GM19043 (cell line): ENCODE measurements around the gene RPL36.

ENCODE experiments used
- ATAC-seq: cut with Tn5 transposase; IDR thresholded peaks from one replicate; pipeline ENCODE4 v1.9.1; 2021; ENCODE audit warnings: low read depth; ENCODE audit not compliant: unreplicated experiment

Gene RPL36

GRCh38 chr19:5673752-5674151, 16.3 kb upstream of the RPL36 start:
- no peak for ATAC-seq

DNA sequence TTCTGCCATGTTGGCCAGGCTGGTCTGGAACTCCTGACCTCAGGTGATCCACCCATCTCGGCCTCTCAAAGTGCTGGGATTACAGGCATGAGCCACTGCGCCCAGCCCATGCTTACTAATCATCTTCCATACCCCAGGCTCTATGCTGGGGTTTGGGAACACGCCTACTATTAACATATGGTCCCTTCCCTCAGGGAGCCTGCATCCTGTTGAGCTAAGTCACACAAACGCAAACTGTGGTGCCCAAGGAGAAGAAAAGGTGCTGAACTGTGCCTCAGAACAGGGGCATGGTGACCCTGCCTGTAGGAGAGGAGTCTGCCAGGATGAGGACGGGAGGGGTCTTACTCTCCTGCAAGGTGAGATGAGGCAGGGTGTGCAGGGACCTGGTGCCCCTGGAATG, 15.4 kb upstream of the RPL36 start:
- ATAC-seq = no peak

DNA sequence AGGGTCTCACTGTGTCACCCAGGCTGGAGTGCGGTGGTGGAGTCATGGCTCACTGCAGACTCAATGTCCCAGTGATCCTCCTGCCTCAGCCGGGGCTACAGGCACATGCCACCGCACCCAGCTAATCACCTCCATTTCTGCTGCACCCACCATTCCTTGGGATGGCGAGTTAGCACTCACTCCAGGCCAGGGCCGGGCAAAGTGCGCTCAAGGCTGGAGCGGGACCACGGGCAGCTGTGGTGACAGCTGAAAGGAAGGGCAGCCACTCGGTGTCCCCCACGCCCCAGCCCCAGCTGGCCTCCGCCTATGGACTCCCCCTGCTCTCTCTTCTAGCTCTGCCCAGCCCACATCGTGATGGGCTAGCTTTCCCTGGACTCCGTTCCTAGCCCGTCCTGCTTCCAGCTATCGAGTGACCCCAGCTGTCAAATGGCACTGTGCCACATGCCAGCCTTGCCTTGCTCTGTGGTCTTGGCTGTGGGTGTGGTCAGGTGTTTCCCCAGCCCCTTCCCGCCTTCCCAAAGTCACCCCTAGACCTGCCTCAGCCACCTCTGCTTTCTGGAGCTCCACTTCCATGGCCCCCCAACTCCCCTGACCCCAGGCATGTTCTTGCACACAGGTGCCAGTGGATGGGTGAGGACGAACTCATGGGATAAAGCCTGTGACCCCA, 13.9 kb upstream of the RPL36 start:
- no peak for ATAC-seq

GRCh38 chr19:5676772-5677105, 13.4 kb upstream of the RPL36 start:
- ATAC-seq = no peak

- no peak for ATAC-seq
These were observed 13.0 kb upstream of the RPL36 start for GRCh38 chr19:5677136-5677535.

DNA sequence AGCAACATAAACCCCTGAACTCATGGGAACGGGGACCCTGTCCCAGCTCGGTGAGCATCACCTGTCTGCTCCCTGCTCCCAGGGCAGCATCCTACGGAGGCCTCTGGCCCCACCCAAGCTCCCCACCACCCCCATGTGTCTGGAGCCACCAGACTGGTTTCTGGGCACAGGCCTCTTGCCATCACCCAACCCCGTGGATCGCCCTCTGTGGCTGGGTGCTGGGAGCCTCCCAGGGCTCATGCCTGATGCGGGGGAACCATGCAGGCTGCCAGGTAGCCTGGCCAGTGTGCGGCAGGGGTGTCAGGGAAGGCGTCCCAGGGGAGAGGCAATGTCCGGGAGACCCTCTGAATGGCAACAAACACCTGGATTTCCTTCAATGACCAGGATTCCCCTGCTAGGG, 12.5 kb upstream of the RPL36 start:
- no peak for ATAC-seq

DNA sequence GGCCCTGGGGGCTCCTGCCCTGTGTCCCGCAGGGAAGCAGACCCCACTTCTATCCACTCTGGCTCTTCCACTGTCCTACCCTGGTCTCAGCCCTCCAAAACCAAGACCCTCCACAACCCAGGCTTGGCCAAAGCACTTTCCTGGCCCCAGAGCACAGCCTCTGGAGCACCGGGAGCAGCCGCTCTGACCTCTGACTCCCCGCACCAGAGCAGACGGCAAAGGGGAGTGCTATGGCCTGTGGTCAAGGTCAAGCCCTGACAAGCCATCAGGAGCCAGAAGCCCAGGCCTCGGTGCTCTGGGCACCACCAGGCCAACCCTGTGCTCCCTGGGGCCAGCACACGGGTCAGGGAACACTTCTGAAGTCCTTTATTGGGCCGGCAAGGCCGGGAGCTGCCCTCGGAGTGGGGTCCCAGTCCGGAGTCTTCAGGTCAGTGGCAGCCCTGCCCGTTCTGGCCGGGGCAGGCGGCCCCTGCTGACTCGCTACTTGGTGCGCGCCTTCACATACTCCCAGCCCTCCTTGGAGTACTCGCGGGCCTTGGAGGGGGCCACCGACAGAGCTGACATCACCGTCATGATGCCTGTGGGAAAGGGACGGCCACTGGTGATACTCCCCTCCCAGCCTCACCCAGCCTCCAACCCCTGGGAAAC, 11.9 kb upstream of the RPL36 start:
- no peak for ATAC-seq

DNA sequence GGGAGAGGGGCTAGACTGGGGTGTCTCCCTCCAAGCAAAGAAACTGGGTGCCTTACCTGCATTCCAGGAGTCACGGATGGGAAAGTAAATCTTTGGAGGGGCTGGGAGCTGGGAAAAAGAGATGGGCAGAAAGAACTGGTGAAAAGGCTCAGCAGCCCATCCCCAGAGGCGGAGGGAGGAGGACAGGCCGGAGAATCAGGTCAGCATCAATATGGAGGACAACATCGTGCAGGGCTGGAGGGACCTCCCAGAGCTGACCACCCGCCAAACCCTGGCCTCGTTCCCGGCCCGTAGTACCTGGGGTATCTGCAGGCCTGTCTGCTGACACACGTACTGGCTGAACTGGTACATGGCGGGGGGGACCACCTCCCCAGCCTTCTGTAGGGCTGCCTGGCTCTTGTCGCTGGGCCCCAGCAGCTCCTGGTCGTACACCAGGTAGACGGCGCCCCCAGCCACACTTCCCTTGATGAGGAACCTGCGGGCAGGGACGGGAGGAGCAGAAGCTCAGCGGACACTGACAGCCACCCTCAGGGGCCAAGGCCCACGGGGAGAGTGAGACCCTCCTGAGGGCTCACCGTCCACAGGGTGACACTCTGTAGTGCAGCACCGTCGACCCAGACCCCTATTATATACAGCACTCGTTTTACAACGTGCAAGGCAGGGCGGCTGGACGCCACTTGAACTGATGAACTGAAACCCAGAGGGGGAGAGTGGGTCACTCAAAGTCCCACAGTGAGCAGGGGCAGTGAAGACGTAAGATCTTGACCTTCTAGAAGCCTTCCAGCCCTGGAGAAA, 10.6 kb upstream of the RPL36 start:
- no peak for ATAC-seq

DNA sequence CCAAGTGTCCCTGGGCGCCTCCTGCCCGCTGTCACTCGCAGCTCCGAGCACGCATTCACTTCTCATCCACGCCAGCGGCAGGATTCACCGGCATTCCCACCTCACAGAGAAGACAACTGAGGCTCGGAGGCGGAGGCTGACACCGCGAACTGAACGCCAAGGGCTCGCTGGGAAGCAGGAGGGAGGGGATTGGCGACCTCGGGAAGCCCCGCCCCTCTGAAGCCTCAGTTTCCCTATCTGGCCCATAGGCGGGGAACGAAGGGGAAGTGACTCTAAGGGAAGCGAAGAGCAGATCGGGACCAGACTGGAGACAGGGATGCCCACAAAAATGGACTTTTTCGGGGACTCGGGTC, 10.0 kb upstream of the RPL36 start:
- ATAC-seq = no peak

GRCh38 chr19:5680437-5681368, 9.4 kb upstream of the RPL36 start, which contains the start of the genes HSD11B1L and MICOS13:
TSS of gene HSD11B1L (plus strand) at chr19:5681027. CDS start at chr19:5684833, 3,806 bp downstream.
TSS of gene MICOS13 (minus strand) at chr19:5680516. CDS start at chr19:5680486, 30 bp downstream.
- ATAC-seq = peak; percentile 81

GRCh38 chr19:5681391-5682106, 8.5 kb upstream of the RPL36 start:
- no peak for ATAC-seq

DNA sequence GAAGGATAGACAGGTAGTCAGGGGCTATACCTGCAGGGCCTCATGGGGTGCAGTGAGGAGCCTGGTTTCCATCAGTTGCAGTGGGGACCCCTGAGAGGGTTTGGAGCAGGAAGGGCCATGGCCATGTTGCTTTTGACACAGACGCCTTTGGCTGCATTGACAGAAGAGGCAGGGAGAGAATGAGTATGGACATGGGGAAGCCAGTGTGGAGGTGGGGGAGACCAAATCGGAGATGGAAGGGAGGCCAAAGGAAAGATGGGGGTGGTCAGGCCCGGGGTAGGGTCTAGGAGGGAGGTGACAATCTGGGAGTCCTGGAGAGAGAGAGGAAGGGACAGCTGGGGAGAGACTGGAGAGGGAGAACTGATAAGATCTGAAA, 8.0 kb upstream of the RPL36 start:
- no peak for ATAC-seq

- no peak for ATAC-seq
These were observed 6.8 kb upstream of the RPL36 start for GRCh38 chr19:5683177-5683886.

DNA sequence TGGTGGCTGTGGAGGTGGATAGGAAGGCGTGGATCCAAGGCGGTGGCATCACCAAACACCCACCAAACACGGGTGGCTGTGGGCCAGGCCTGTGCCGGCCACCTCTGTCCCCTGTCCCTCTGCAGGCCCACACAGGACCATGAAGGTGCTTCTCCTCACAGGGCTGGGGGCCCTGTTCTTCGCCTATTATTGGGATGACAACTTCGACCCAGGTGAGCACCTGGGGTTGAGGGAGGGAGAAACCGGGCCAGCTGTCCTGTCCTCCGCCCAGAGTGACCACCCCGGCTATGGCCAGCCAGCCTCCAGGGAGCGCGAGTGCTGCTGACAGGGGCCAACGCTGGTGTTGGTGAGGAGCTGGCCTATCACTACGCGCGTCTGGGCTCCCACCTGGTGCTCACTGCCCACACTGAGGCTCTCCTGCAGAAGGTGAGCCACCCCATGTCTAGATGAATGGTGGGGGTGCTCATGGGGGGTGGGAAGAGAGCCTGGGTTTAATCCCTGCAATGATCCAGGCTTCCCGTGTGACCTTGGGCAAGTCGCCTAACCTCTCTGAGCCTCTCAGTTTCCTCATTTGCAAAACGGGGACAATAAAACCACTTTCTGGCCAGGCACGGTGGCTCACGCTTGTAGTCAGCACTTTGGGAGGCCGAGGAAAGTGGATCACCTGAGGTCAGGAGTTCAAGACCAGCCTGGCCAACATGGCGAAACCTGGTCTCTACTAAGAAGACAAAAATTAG, 5.2 kb upstream of the RPL36 start:
- no peak for ATAC-seq

DNA sequence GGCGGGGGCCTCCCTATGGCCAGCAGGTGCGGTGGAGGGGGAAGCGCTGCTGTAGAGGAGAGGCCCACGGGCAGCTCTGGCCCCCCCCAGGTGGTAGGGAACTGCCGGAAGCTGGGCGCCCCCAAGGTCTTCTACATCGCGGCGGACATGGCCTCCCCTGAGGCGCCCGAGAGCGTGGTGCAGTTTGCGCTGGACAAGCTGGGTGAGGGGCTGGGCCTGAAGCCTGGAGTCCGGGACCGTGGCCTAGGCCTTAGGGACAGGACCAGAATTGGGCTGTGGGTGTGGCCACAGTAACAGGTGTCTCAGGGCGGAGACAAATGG, 3.8 kb upstream of the RPL36 start:
- ATAC-seq = no peak

GRCh38 chr19:5686647-5687359, 3.3 kb upstream of the RPL36 start:
- ATAC-seq = peak; percentile 49

DNA sequence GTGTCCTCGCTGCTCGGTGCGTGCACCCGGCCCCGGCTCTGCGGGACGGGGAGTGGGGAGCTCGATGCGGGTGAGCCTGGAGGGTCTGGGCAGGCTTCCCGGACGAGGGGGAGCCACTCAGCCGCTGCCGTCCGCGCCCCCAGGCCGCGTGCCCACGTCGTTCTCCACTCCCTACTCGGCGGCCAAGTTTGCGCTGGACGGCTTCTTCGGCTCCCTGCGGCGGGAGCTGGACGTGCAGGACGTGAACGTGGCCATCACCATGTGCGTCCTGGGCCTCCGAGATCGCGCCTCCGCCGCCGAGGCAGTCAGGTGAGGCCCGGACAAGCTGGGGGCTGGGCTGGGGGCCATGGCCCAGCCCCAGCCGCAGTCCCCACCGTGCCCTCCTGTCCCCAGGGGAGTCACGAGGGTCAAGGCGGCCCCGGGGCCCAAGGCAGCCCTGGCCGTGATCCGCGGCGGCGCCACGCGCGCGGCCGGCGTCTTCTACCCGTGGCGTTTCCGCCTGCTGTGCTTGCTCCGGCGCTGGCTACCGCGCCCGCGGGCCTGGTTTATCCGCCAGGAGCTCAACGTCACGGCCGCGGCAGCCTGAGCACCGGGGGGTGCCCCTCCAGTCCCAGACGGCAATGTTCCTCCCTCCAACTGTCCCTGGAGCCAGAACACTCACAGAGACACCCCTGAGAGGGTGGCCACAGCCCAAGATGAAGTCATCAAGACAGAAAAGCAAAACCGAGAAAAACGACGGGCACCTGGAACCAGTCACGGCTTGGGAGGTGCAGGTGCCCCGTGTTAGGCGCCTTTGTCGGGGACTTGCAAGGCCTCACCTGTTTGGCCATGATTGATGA, 2.5 kb upstream of the RPL36 start:
- ATAC-seq = no peak
